Skeletal muscle cell (primary cell): Measurements from ENCODE around the gene CCDC33.

Experiments
- DNase-seq: peaks from one replicate; pipeline ENCODE4 v3.0.0-alpha.2; 2010; ENCODE audit warnings: low read depth
- H3K4me3 ChIP-seq: 2 replicates; pipeline ENCODE4 v1.5.1; 2011; ENCODE audit warnings: low read depth, mild to moderate bottlenecking, control low read depth, low read length, moderate library complexity

The CCDC33 gene

DNA sequence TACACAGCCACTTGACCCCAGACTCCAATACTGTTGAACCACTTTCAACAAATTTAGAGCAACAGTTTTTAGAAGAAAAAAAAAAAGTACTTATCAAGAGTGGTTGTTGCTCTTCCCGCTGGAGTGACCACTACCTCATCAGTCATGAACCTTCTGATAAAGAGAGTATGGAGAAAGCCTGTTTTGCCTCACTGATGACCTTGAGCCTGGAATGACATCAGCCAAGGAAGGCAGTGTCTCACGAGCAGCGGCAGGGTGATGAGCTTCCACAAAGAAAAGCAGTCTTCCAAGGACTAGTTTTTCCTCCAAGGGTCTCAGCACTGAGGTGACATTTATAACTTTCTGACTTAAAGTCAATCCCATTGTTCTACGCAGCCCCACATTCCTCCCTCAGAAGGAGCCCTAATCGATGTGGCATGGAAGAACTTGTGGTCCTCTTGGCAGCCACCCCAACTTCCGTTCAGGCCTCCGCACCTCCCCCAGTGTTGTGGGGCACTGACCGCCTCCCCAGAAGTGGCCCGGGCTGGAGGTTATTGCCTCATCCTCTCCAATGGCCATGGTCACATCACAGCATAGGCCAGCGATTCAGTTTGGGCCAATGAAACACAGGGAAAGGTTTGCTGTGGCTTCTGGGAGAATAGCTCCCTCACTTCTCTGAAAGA lies 133.1 kb downstream of the CCDC33 start:
- no peak overlapping the region for H3K4me3 ChIP-seq
- DNase-seq: no peak

DNA sequence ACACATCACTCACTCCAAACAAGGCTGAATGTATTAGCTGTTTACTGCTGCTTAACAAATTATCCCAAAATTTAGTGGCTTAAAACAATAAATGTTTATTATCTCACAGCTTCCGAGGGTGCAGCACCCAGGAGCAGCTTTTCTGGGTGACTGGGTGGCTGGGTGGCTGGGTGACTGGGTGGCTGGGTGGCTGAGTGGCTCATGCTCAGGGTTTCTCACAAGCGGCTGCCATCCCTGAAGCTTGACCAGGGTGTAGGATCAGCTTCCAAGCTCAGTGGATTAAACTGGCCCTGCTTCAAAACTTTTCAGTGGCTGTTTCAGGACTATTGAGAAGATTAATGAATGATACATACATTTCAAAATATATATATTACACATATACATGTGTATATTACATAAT lies 133.6 kb downstream of the CCDC33 start:
- no peak for DNase-seq
- no peak overlapping the region for H3K4me3 ChIP-seq

DNA sequence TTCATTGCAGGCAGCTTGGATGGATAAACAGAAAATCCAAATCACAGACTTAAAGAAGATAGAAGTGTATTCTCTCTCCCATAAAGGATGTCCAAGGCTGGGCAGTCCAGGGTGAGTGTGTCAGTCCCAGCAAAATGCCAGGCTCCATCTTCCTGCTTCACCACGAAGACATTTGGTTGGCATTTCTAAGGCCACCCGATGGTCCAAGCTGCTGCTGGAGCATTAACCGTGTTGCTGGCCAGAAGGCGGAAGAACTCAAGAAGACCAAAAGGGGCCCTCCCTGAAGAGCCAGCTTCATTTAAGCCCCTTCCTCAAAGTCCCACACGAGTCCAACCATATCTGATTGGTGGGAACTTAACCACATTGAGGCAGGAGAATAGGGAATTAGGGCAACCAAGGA lies 134.3 kb downstream of the CCDC33 start:
- no peak overlapping the region for H3K4me3 ChIP-seq
- DNase-seq: no peak

DNA sequence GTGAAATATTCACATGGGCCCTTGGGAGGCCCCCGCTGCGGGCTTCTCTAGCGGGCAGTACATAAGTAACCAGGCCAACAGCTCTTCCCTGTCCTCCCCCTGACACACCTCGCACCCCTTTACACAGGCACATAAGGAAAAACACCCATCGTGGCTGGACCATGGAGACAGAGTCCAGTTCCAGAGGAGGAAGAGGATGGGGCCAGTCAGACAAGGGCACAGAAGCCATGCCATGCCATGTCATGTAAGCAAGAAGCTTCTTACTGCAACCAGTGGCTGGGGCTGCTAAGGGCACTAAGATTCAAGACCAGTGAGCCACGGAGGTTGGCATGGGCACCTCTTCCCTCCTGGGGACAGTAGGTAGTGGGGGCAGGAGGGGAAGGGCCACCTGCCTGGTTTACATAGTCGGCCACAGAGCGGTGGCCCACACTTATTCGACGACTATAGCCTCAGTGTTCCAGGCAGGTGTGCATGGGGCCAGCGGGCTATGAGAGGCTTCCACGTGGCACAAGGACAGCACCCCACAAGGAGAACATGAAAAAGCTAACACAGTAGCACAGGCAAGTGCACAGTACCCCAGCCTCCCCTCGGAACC lies 137.0 kb downstream of the CCDC33 start:
- no peak for DNase-seq
- H3K4me3 ChIP-seq: no peak overlapping the region

DNA sequence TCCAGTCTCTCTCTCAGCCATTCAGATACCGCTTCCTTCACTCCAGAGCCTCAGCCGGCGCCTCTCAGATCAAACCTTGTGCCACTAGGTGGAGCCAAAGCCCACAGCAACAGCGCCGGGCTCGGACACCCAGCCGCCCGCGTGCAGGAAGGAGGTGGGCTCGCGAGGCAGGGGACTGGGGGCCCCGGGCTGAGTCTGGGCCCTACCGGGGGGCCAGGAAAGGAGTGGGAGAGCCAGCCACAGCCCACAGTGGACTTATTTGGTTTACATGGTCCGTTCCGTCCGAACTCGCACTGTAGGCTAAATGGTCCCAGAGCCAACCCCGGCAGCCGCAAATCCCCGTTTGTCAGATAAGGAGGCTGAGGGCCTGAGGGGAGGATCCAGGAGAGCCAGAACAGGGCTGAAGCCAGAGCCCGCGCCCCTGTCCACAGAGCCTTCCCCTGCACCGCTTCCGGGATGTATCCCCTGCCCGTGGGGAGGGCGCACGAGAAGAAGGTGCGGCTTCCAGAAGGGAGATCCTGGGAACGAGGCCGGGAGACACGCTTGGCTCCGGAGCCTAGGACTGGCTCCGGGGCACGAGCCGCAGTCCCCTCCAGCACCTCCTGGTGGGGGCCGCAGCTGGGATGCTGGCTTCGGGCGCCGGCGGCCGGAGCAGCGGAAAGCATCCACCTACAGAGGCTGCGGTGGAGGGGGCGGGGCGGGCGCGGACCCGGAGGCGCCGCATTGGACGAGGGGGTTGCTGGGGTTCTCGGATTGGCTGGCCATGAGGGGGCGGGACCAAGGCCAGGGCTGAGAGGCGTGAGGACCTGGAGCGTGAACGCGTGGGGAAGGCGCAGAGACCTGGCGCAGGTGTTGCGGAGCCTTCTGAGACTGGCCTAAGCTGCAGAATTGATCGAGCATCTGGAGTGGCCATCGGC lies 137.9 kb downstream of the CCDC33 start:
- H3K4me3 ChIP-seq: peak overlapping the region; percentile 72
- no peak for DNase-seq

DNA sequence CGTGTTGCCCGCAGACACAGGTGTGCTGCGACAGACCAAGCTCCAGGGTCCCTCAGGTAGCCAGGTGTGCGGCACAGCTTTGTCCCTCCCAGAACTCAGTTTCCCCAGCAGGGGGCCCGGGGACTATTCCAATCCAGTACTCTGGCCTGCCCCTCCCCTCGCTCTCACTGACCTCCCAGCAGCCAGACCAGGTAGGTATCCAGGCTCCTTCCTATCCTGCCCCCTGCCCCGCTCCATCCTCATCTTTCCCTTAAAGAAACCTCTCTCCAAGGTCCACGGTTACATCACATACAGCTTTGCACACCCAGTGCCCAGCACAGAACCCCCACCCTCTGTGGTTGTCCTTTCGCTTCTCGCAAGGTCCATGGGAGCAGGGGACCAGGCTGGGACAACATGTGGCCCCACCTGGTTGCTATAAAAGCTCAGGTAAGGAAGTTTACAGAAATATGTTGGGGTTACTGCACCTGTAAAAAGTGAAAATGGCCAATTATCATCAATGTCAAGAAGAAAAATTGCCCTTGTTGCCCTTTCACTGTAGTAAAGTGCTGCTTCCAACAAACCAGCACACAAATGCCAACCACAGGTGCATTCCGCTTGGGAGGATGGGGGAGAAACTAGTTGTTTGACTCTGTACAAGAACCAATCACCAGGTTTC lies 138.6 kb downstream of the CCDC33 start:
- peak overlapping the region; percentile 72 for H3K4me3 ChIP-seq
- DNase-seq: no peak

DNA sequence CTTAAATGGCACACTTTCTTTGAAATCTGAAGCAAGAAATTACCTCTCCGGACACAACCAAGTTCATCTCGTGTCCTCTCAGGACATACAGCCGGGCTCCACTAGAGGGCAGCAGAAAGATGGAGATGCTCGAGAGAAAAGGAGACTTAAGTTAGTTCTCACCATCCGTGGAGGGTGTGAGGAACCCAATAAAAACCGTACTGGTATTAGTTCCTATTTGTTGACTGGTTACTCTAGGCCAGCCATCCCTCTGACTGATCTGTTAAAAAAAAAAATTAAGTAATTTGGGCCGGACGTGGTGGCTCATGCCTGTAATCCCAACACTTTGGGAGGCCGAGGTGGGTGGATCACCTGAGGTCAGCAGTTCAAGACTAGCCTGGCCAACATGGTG lies 139.2 kb downstream of the CCDC33 start:
- H3K4me3 ChIP-seq: no peak overlapping the region
- no peak for DNase-seq

DNA sequence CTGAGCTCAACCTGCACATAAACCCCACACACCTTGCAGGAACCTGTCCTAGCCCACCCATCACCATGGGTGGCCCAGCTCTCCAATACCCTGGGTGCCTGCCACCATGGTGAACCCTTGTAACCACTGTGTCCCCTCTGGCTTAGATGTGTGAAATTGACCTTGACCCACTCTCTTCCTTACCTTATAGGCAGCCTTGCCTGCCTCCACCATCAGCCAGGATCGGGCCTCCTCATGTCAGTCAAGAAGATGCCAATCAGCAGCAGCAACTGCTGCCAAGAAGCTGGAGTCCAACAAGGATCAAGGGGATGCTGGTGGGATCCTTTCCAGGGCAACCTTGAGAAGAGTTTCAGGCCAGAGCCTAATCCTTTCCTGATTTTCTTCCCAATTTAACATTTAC lies 140.1 kb downstream of the CCDC33 start:
- no peak for DNase-seq
- H3K4me3 ChIP-seq: no peak overlapping the region

DNA sequence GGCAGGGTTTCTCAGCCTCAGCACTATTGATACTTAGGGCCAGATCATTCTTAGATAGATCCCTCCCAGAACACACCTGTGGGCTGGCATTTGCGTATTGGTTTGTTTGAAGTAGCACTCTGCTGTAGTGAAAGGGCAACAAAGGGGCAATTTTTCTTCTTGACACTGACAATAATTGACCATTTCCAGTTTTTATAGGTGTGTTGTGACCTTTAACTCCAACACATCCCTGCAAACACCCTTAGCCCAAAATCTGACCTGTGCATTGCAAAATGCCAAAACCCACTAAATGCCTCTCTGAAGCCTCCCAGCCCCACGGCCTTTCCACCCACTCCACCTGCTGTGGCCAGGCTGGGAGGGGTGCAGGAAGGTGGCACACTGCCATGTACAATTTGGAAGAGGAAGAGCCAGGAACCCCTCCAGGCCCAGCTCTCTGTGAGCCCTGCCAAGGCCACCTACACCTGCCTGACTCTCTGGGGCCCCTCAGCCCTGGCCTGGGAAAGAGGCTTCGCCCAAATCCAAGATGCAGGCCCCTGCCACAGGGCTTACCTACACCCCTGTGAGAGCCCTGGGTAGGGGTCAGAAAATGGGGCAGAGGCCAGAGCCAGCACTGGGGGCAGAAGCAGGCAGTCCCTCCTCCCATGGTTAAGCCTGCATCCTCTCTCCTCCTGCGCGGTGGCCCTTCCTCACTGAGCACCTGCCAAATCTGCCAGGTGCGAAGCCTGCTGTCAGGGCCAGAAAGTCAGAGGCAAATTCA lies 140.9 kb downstream of the CCDC33 start:
- no peak for DNase-seq
- H3K4me3 ChIP-seq: no peak overlapping the region

DNA sequence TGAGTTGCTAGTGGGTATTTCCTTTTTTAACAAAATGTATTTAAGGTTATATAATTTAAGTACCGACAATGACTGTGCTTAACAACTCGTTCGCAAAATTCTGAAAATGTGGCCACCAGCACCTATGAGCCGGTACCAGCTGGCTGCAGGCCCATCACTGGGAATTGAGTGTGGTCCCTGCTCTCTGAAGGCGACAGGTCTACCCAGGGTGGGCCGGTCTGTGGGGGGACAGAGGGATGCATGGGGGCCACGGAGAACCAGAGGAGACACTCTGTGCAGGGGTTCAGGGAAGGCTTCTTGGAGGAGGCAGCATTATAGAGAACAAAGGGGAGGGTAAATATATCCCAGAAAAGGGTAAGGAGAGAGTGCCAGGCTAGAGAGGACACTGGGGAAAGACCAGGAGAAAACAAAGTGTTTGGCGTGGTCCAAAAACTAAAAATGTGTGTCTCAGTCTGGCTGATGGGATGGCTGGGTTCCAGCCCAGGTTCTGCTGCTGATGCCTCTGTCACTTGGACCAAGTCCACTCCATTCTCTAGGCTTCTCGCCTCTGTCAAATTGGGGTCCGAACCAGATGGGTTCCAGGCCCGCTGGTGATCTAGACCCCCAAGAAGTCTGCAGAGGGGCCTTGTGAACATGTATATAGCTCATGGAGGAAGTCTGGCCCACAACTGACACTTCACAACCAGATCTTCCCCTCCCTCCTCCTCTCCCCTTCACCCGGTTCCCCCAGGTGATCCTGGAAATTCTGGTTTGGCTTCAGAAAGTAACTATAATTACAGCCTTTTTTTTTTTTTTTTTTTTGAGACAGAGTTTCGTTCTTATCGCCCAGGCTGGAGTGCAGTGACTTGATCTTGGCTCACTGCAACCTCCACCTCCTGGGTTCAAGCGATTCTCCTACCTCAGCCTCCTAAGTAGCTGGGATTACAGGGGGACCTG lies 142.0 kb downstream of the CCDC33 start:
- no peak overlapping the region for H3K4me3 ChIP-seq
- no peak for DNase-seq

DNA sequence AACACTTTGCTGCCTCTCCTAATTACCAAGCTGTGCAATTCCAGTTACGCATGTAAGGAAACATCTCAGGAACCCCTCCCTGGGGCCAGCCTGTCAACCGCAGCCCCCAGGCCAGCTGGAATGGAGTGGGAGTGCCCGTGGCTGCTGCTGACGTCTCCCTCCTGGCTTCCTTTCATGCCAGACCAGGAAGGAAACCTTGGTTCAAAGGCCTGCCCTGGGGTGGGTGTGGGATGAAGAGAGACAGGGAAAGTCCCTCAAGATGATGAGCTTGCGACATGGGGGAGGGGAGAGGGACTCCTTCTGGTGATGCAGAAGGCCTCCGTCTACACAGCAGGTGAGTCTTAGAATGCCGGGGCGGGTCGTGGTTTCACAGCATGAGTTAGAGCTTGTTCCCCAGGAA lies 142.7 kb downstream of the CCDC33 start:
- no peak for DNase-seq
- no peak overlapping the region for H3K4me3 ChIP-seq

DNA sequence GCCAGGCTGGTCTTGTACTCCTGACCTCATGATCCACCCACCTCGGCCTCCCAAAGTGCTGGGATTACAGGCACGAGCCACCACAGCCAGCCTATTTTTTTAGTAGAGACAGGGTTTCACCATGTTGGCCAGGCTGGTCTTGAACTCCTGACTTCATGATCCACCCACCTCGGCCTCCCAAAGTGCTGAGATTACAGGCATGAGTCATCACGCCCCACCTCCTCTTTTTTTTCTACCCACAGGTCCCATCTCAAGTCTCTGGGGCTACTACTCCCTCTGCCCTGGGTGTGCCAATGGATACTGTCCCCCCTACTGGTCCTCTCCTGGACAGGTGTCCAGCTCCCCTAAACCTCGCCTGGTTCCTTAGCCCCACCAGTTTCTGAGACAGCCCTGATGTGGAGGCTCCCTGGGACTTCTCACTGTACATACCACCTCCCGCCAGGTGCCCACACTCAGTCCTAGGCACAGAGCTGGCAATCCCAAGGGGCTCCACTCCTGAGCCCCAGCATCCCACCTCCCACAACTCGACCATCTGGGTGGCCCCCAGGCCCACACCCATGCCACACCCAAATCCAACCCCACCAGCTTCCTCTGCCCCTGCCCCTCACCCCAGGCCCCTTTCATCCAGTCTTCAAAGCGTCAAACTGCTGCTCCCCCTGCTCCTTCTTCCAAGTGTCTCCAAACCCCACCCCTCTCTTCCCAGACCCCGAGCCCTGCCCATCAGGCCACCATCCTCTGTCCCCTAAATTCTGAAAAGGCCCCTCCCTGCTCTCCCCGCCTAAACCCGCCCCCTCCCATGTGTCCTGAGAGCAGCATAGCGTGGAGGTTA lies 144.4 kb downstream of the CCDC33 start:
- H3K4me3 ChIP-seq: no peak overlapping the region
- no peak for DNase-seq

DNA sequence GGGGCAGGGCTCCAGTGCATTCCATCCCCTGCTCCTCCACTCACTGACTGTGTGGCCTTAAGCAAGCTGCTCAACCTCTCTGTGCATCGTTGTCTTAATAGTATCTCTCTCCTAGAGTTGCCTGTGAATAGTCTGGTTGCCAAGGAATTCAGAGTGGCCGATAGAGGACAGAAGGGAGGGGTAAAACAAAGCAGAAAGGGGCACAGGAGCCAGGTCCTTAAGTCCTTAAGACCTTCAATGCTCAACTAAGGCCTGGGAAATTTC lies 145.0 kb downstream of the CCDC33 start:
- no peak for DNase-seq
- H3K4me3 ChIP-seq: no peak overlapping the region

DNA sequence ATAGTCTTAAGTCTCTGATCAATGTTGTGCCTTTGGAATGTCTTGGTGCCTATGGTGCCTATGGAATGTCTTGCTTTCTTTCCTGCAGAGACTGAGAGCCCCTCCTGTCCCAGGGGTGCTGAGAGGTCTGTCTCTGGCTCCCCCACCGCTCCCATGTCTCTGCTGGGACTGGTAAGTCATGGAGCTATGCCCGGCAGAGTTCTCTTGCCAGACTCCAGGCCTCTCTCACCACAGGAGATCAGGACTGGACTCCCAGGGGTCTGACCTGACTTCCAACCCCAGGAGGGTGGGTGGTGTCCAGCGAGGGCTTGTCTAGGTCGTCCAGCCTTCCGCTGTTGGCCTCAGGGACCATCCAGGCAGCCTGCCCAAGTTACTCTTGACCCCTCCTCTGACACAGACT lies 145.4 kb downstream of the CCDC33 start:
- DNase-seq: no peak
- no peak overlapping the region for H3K4me3 ChIP-seq

DNA sequence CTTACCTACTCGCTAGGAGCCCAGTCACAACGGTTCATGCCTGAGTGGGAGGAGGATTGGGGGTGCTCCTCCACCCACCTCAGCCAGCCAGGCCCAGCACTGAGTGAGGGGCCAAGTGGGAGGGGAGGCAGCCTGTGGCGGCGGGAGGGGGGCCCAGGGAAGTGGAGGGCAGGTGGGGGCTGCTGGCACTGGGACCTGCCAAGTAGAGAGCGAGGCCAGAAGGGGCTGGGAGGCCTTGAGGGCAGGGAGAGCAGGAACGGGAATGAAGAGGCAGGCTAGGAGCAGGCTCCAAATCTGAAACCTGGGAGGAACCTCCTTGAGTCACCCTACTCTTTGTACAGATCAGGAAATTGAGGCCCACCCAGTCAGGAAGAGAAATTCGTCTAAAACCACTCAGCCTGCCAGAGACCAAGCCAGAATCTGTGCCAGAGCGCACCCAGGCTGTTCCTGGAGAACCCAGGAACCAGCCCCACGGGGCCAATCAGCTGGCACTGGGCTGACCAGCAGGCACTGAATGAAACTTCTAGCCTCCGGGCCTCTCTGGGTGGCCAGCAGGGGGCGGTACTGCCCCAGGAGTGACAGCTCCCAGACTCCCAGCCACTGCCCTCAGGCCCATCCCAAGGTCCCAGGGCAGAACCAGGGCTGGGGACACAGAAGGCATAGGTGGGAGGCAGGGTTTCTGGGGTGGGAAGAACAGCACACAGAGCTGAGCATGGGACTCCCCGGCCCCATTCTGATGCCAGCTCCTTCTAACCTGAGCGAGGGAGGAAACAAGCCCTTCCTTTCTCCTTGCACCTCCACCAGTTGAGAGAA lies 146.1 kb downstream of the CCDC33 start:
- no peak for DNase-seq

DNA sequence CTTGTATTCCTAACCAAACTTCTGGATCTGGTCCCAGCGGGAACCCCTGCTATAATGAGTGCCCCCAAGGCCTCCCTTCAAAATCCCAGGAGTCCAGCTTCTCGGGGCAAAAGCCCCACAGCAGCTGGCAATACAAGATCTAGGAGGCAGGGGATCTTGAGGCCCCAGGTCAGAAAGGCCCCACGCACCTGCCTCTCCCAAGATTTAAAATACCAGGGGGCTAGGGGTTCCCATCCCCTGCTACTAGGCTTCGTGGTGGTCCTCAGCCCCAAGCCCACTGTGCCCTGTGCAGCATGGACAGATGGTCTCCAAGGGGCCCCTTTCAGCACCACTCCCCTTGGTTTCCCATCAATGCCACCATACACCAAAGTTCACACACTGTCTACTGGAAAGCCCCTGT lies 147.2 kb downstream of the CCDC33 start:
- no peak for DNase-seq
- H3K4me3 ChIP-seq: no peak overlapping the region

More for the DNA sequence above, 146.1 kb downstream of the CCDC33 start:
- no peak overlapping the region for H3K4me3 ChIP-seq
